ENCODE data around the gene TNFAIP8.

TNFAIP8 gene

GRCh38 chr5:119355685-119356611, at the start of gene TNFAIP8:
TNFAIP8 (plus strand) TSS chr5:119356019; CDS start chr5:119356091, 72 bp downstream.
- peaks cover 52% of the 10 kb centered on the region for H3K4me1 ChIP-seq (ENCODE audit: control insufficient read depth, low read depth, low read length)
- H3K9ac ChIP-seq (ENCODE audit: low read length): peak within 1 kb of the TSS; percentile 31
- H3K9me3 ChIP-seq (ENCODE audit: control insufficient read depth, low read depth, low read length): no peaks in the 10 kb centered on the region
- H3K27me3 ChIP-seq (ENCODE audit: control insufficient read depth, insufficient read depth, low read length): peaks cover 37% of the 10 kb centered on the region
- peak within 1 kb of the TSS; percentile 55 for H3K4me3 ChIP-seq (ENCODE audit: low read length)
- no peaks in the 10 kb centered on the region for H3K36me3 ChIP-seq (ENCODE audit: control insufficient read depth, low read depth, low read length)
- H3K27ac ChIP-seq (ENCODE audit: low read length): no peak within 1 kb of the TSS

DNA sequence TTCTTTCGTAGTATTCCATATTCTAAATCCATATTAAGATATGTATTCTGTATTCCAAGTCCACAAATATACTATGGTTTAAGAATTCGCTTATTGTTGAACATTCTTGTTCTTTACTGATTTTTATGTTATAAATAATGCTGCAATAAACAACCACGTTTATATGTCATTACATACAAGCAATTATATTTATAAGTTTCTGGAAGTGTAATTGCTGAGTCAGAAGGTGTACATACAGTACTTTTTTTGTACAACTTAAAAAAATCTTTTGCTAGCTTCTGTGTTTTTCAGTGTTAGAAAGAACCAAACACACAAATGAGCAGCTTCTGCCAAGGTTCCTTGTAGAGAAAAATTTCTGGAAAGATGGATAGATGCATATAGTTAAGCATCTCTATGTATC, 48.6 kb upstream of the TNFAIP8 start:
- Histone ChIP-seq H3K9me3 (ENCODE audit: control insufficient read depth, low read depth, low read length) (no peaks in the 10 kb centered on the region), H3K9ac (ENCODE audit: low read length) (no peak overlapping the region), H3K4me1 (ENCODE audit: control insufficient read depth, low read depth, low read length) (no peaks in the 10 kb centered on the region), H3K4me3 (ENCODE audit: low read length) (no peak overlapping the region), H3K27ac (ENCODE audit: low read length) (no peak overlapping the region), H3K36me3 (ENCODE audit: control insufficient read depth, low read depth, low read length) (no peaks in the 10 kb centered on the region), H3K27me3 (ENCODE audit: control insufficient read depth, insufficient read depth, low read length) (no peaks in the 10 kb centered on the region)

GRCh38 chr5:119309326-119309725, 46.5 kb upstream of the TNFAIP8 start:
- Histone ChIP-seq H3K9me3 (ENCODE audit: control insufficient read depth, low read depth, low read length) (no peaks in the 10 kb centered on the region), H3K36me3 (ENCODE audit: control insufficient read depth, low read depth, low read length) (no peaks in the 10 kb centered on the region), H3K4me1 (ENCODE audit: control insufficient read depth, low read depth, low read length) (no peaks in the 10 kb centered on the region), H3K9ac (ENCODE audit: low read length) (no peak overlapping the region), H3K27ac (ENCODE audit: low read length) (no peak overlapping the region), H3K4me3 (ENCODE audit: low read length) (no peak overlapping the region), H3K27me3 (ENCODE audit: control insufficient read depth, insufficient read depth, low read length) (no peaks in the 10 kb centered on the region)

- no peak overlapping the region for H3K27ac ChIP-seq (ENCODE audit: low read length)
- no peak overlapping the region for H3K9ac ChIP-seq (ENCODE audit: low read length)
- no peaks in the 10 kb centered on the region for H3K4me1 ChIP-seq (ENCODE audit: control insufficient read depth, low read depth, low read length)
- H3K4me3 ChIP-seq (ENCODE audit: low read length): no peak overlapping the region
- H3K9me3 ChIP-seq (ENCODE audit: control insufficient read depth, low read depth, low read length): no peaks in the 10 kb centered on the region
- no peaks in the 10 kb centered on the region for H3K36me3 ChIP-seq (ENCODE audit: control insufficient read depth, low read depth, low read length)
- H3K27me3 ChIP-seq (ENCODE audit: control insufficient read depth, insufficient read depth, low read length): no peaks in the 10 kb centered on the region
Observed at GRCh38 chr5:119311688-119312087, 44.1 kb upstream of the TNFAIP8 start.

DNA sequence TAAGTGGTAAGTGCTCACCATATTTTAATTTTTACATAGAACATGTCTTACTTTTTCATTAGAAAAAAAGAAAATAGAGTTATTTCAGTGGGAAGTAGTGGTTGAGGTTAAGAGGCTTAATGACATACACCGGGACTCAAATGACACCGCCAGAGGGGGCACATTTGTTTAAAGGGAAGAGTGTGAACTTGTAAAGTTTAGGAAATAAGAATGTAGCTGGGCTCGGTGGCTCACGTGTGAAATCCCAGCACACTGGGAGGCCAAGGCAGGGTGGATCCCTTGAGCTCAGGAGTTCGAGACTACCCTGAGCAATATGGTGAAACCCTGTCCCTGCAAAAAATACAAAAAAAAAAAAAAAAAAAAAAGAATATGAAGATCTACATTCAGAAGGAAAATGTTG, 43.4 kb upstream of the TNFAIP8 start:
- Histone ChIP-seq H3K27ac (ENCODE audit: low read length) (no peak overlapping the region), H3K4me3 (ENCODE audit: low read length) (no peak overlapping the region), H3K9me3 (ENCODE audit: control insufficient read depth, low read depth, low read length) (no peaks in the 10 kb centered on the region), H3K27me3 (ENCODE audit: control insufficient read depth, insufficient read depth, low read length) (no peaks in the 10 kb centered on the region), H3K4me1 (ENCODE audit: control insufficient read depth, low read depth, low read length) (no peaks in the 10 kb centered on the region), H3K36me3 (ENCODE audit: control insufficient read depth, low read depth, low read length) (no peaks in the 10 kb centered on the region), H3K9ac (ENCODE audit: low read length) (no peak overlapping the region)

DNA sequence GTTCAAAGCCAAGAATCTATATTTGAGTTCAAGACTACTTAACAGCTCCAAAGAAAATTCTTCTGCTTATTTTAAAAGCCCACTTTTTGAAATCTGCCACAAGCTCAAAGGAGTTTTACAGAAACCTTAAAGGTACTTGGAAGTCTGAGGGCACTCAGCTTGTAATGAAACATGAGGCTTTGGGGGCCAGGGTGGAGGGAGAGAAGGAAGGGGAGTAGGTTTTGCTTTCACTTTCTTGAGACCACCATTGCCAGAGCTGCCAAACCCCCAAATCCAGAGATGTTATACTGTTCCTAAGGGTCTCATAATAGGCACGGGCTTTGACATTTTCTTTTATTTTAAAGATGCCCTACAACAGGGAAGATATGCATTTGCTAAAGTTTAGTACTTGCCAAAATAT, 42.6 kb upstream of the TNFAIP8 start:
- no peaks in the 10 kb centered on the region for H3K9me3 ChIP-seq (ENCODE audit: control insufficient read depth, low read depth, low read length)
- no peaks in the 10 kb centered on the region for H3K27me3 ChIP-seq (ENCODE audit: control insufficient read depth, insufficient read depth, low read length)
- no peak overlapping the region for H3K4me3 ChIP-seq (ENCODE audit: low read length)
- H3K36me3 ChIP-seq (ENCODE audit: control insufficient read depth, low read depth, low read length): no peaks in the 10 kb centered on the region
- no peak overlapping the region for H3K9ac ChIP-seq (ENCODE audit: low read length)
- H3K27ac ChIP-seq (ENCODE audit: low read length): no peak overlapping the region
- no peaks in the 10 kb centered on the region for H3K4me1 ChIP-seq (ENCODE audit: control insufficient read depth, low read depth, low read length)

GRCh38 chr5:119313658-119314605, 41.9 kb upstream of the TNFAIP8 start:
- Histone ChIP-seq H3K4me1 (ENCODE audit: control insufficient read depth, low read depth, low read length) (no peaks in the 10 kb centered on the region), H3K27ac (ENCODE audit: low read length) (no peak overlapping the region), H3K9ac (ENCODE audit: low read length) (no peak overlapping the region), H3K36me3 (ENCODE audit: control insufficient read depth, low read depth, low read length) (no peaks in the 10 kb centered on the region), H3K9me3 (ENCODE audit: control insufficient read depth, low read depth, low read length) (no peaks in the 10 kb centered on the region), H3K27me3 (ENCODE audit: control insufficient read depth, insufficient read depth, low read length) (no peaks in the 10 kb centered on the region), H3K4me3 (ENCODE audit: low read length) (no peak overlapping the region)

GRCh38 chr5:119315516-119315949, 40.3 kb upstream of the TNFAIP8 start:
- H3K4me1 ChIP-seq (ENCODE audit: control insufficient read depth, low read depth, low read length): peaks cover 2% of the 10 kb centered on the region
- H3K4me3 ChIP-seq (ENCODE audit: low read length): no peak overlapping the region
- no peaks in the 10 kb centered on the region for H3K9me3 ChIP-seq (ENCODE audit: control insufficient read depth, low read depth, low read length)
- no peaks in the 10 kb centered on the region for H3K36me3 ChIP-seq (ENCODE audit: control insufficient read depth, low read depth, low read length)
- no peak overlapping the region for H3K27ac ChIP-seq (ENCODE audit: low read length)
- H3K9ac ChIP-seq (ENCODE audit: low read length): no peak overlapping the region
- H3K27me3 ChIP-seq (ENCODE audit: control insufficient read depth, insufficient read depth, low read length): no peaks in the 10 kb centered on the region

GRCh38 chr5:119316086-119316485, 39.7 kb upstream of the TNFAIP8 start:
- Histone ChIP-seq H3K4me1 (ENCODE audit: control insufficient read depth, low read depth, low read length) (peaks cover 4% of the 10 kb centered on the region), H3K27me3 (ENCODE audit: control insufficient read depth, insufficient read depth, low read length) (no peaks in the 10 kb centered on the region), H3K4me3 (ENCODE audit: low read length) (no peak overlapping the region), H3K36me3 (ENCODE audit: control insufficient read depth, low read depth, low read length) (no peaks in the 10 kb centered on the region), H3K27ac (ENCODE audit: low read length) (no peak overlapping the region), H3K9ac (ENCODE audit: low read length) (no peak overlapping the region), H3K9me3 (ENCODE audit: control insufficient read depth, low read depth, low read length) (no peaks in the 10 kb centered on the region)

DNA sequence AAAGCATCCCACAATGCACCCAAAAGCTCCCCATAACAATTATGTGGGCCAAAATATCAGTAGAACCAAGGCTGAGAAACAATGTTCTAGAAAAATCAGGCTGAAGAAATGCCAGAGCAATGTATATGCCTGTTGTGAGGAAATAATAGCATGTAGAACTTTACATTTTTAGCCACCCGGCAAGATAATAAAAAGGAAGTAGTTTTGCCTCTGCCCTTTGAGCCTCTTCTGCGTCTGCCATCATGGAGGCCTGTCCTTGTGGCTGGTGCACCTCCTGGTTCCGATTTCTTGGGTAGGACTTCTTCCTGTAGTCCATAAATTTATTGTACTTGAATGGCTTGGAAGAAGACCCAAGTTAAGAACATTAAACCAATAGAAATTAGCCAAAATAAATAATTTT, 38.9 kb upstream of the TNFAIP8 start:
- H3K27me3 ChIP-seq (ENCODE audit: control insufficient read depth, insufficient read depth, low read length): no peaks in the 10 kb centered on the region
- peaks cover 4% of the 10 kb centered on the region for H3K4me1 ChIP-seq (ENCODE audit: control insufficient read depth, low read depth, low read length)
- H3K9ac ChIP-seq (ENCODE audit: low read length): no peak overlapping the region
- no peaks in the 10 kb centered on the region for H3K36me3 ChIP-seq (ENCODE audit: control insufficient read depth, low read depth, low read length)
- H3K4me3 ChIP-seq (ENCODE audit: low read length): no peak overlapping the region
- no peak overlapping the region for H3K27ac ChIP-seq (ENCODE audit: low read length)
- H3K9me3 ChIP-seq (ENCODE audit: control insufficient read depth, low read depth, low read length): no peaks in the 10 kb centered on the region

- Histone ChIP-seq H3K9ac (ENCODE audit: low read length) (no peak overlapping the region), H3K27ac (ENCODE audit: low read length) (no peak overlapping the region), H3K4me1 (ENCODE audit: control insufficient read depth, low read depth, low read length) (peaks cover 13% of the 10 kb centered on the region)
Observed at GRCh38 chr5:119318256-119318894, 37.4 kb upstream of the TNFAIP8 start.

More at GRCh38 chr5:119318256-119318894, 37.4 kb upstream of the TNFAIP8 start:
- Histone ChIP-seq H3K36me3 (ENCODE audit: control insufficient read depth, low read depth, low read length) (no peaks in the 10 kb centered on the region), H3K9me3 (ENCODE audit: control insufficient read depth, low read depth, low read length) (no peaks in the 10 kb centered on the region), H3K27me3 (ENCODE audit: control insufficient read depth, insufficient read depth, low read length) (no peaks in the 10 kb centered on the region), H3K4me3 (ENCODE audit: low read length) (no peak overlapping the region)
